Measurements from ENCODE around the gene TLE1. TPM values are rescaled to one million over a fixed set of nuclear protein-coding genes. Genes with fewer than 3 reads are reported as not detected.

The TLE1 gene
- total RNA-seq, 4 donors from 2014 or later, result 18.7 to 54.5 (median 40.2) TPM

DNA sequence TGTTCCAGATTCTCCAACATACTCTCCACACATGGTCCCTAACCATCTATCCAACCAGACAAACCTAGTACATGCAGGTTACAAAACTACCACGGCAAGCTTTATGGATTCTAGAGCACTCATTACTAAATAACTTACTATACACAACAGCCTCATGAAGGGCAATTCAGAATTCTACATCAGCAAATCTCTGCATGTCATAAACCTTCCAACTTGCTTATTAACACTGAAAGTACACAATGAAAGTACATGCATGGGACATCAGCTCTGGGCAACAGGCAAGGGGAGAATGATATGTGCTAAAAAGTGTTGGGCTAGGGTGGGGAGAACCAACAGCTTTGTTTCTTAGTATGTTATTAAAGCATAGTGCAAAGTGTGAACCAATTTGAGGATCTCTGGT is 70.4 kb downstream of the TLE1 start:
- H3K27me3 ChIP-seq, result no peaks in the 10 kb centered on the region
- H3K27ac ChIP-seq, result peak overlapping the region in 1 of 4 donors; percentile 42
- no peak for TF ChIP-seq POLR2A (IDR thresholded peaks at IDR 0.05)
- TF ChIP-seq, protein P1, sequence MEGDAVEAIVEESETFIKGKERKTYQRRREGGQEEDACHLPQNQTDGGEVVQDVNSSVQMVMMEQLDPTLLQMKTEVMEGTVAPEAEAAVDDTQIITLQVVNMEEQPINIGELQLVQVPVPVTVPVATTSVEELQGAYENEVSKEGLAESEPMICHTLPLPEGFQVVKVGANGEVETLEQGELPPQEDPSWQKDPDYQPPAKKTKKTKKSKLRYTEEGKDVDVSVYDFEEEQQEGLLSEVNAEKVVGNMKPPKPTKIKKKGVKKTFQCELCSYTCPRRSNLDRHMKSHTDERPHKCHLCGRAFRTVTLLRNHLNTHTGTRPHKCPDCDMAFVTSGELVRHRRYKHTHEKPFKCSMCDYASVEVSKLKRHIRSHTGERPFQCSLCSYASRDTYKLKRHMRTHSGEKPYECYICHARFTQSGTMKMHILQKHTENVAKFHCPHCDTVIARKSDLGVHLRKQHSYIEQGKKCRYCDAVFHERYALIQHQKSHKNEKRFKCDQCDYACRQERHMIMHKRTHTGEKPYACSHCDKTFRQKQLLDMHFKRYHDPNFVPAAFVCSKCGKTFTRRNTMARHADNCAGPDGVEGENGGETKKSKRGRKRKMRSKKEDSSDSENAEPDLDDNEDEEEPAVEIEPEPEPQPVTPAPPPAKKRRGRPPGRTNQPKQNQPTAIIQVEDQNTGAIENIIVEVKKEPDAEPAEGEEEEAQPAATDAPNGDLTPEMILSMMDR (IDR thresholded peaks at IDR 0.05), result no peak
- H3K4me1 ChIP-seq, result peaks cover 0 to 7% (median 0%) of the 10 kb centered on the region in 4 donors
- H3K36me3 ChIP-seq, result peaks cover 0 to 9% (median 0%) of the 10 kb centered on the region in 3 donors
- no peaks in the 10 kb centered on the region for H3K9me3 ChIP-seq
- DNase-seq, result no peak
- H3K4me3 ChIP-seq, result no peak overlapping the region

DNA sequence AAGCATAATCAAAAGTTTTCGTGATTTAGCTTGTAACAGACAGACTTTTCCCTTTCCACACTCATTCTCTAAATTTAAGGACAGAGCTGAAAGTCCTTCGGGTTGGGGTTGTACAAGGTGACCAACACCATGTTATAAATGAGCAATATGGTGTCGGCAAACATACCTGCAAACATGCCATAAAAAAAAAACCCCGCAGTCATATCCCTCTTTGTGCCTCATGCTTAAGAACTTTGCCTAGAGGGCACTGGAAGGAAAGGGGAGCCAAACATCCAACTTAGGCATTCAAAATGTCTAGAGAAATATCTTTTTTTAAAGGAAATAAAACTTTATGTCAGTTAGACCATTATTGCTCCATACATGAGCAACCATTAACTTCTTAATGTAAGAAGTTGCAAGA is 73.2 kb downstream of the TLE1 start:
- H3K4me1 ChIP-seq, result peaks cover 0 to 7% (median 0%) of the 10 kb centered on the region in 4 donors
- no peaks in the 10 kb centered on the region for H3K9me3 ChIP-seq
- no peak overlapping the region for H3K27ac ChIP-seq
- TF ChIP-seq, protein P1 (IDR thresholded peaks at IDR 0.05), result no peak
- no peak for TF ChIP-seq POLR2A (IDR thresholded peaks at IDR 0.05)
- no peak overlapping the region for H3K4me3 ChIP-seq
- peaks cover 0 to 21% (median 0%) of the 10 kb centered on the region in 3 donors for H3K36me3 ChIP-seq
- DNase-seq, result no peak
- H3K27me3 ChIP-seq, result no peaks in the 10 kb centered on the region

DNA sequence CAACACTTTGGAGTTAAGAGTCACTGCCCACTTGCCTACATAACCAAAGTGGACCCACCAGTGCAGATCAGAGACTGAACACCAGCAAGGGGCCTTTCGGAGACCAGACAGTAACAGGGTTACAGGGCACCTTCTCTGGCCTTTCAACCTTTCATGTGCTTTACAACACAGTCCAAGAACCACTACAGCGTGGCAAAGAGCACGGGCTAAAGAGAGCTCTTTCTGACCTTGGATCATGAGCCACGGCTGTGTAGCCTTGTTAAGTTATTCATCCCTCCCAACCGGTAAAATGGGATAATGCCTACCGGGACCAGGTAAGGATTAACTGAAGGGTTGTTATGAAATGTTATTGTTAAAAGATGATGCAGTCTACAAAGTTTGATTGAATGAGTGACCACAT is 75.0 kb downstream of the TLE1 start:
- Histone ChIP-seq H3K27me3 (no peaks in the 10 kb centered on the region), H3K4me1 (no peaks in the 10 kb centered on the region), H3K4me3 (no peak overlapping the region), H3K27ac (peak overlapping the region in 3 of 4 donors; percentile 15 to 87 (median 50)), H3K36me3 (peaks cover 0 to 33% (median 0%) of the 10 kb centered on the region in 3 donors), H3K9me3 (no peaks in the 10 kb centered on the region)
- no peak for DNase-seq
- TF ChIP-seq, protein P1 (IDR thresholded peaks at IDR 0.05), result no peak
- no peak for TF ChIP-seq POLR2A (IDR thresholded peaks at IDR 0.05)

DNA sequence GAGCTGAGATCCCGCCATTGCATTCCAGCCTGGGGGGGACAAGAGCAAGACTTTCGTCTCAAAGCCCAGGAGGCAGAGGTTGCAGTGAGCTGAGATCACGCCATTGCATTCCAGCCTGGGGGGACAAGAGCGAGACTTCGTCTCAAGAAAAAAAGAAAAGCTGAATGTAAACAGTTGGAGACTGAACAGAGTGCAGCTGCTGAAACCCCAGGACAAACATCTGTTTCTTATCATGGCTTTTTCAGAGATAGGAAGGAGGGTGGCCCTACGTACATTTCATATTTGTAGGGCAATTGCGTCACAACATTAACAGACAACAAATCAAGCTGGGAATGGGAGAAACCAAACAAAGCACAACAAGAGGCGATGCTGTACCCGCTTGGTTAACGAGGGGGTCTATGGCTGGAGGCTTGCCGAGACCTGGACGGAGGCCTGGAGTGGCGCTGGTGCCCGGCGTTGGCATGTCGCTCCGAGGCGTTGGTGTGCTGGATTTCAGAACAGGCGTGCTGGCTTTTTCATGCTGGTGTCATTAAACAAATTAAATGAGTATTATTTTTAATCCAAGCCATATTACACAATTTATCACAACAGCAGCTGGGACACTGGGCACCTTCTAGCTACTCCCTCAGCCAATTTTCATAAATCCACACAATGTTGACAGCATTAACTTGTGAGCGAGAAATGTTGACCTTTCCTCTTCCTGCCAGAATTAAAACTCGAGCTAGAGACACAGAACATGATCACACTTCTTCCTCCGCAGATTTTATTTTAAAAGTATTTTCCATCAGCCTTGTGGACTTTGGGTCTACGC is 76.1 kb downstream of the TLE1 start:
- DNase-seq, result no peak
- H3K27ac ChIP-seq, result peak overlapping the region; percentile 33 to 87 (median 68)
- H3K36me3 ChIP-seq, result peaks cover 0 to 44% (median 0%) of the 10 kb centered on the region in 3 donors
- TF ChIP-seq, protein P1 (IDR thresholded peaks at IDR 0.05), result no peak
- TF ChIP-seq POLR2A (IDR thresholded peaks at IDR 0.05), result no peak
- no peaks in the 10 kb centered on the region for H3K27me3 ChIP-seq
- no peak overlapping the region for H3K4me3 ChIP-seq
- no peaks in the 10 kb centered on the region for H3K9me3 ChIP-seq
- no peaks in the 10 kb centered on the region for H3K4me1 ChIP-seq

DNA sequence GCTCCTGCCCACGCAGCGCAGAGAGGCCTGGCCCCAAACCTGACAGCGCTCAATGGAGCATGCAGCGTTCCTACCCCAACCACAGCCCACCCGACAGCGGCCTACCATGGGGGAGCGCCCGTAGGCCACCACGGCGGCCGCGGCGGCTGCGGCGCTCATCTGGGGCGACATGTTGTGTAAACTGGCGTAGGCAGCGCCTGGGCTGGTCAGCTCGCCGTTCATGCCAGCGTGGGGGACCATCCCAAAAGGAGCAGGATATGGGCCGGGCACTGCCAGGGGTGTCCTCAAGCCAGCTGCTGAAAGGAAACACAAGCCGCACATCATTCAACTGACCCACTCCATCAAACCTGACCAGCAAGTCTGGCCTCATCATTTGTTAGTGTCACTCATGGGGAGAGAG is 77.7 kb downstream of the TLE1 start:
- Histone ChIP-seq H3K27ac (no peak overlapping the region), H3K27me3 (no peaks in the 10 kb centered on the region), H3K9me3 (no peaks in the 10 kb centered on the region), H3K36me3 (peaks cover 0 to 56% (median 0%) of the 10 kb centered on the region in 3 donors), H3K4me3 (no peak overlapping the region), H3K4me1 (no peaks in the 10 kb centered on the region)
- TF ChIP-seq POLR2A (IDR thresholded peaks at IDR 0.05), result no peak
- TF ChIP-seq, protein P1 (IDR thresholded peaks at IDR 0.05), result no peak
- no peak for DNase-seq

Measured in Peyer's patch (tissue), 4 donors.